SJCRH30 (cell line): ENCODE data around the gene TSPAN32. TPM values are rescaled to one million over a fixed set of nuclear protein-coding genes. Genes with fewer than 3 reads are reported as not detected.
"Not testable (repeated sequence)": the region's sequence is repeated elsewhere in the genome, so short reads cannot be mapped to it uniquely, and the experiment has no call there.

ENCODE experiments used
- DNase-seq, 2 experiments: peaks; one replicate each; pipeline ENCODE4 v3.0.0-alpha.2; 2015 to 2020
- H3K27ac ChIP-seq: fragments of 250-450 bp; sonication (Bioruptor Pico); 2 replicates; pipeline ENCODE4 v1.5.1; 2020; ENCODE audit warnings: mild to moderate bottlenecking, moderate library complexity
- H3K27me3 ChIP-seq: fragments of 250-450 bp; sonication (Bioruptor Pico); 2 replicates; pipeline ENCODE4 v1.5.1; 2020; ENCODE audit warnings: mild to moderate bottlenecking, moderate library complexity
- H3K36me3 ChIP-seq: fragments of 250-450 bp; sonication (Bioruptor Pico); 2 replicates; pipeline ENCODE4 v1.5.1; 2020; ENCODE audit warnings: mild to moderate bottlenecking, moderate library complexity
- H3K4me1 ChIP-seq: fragments of 250-450 bp; sonication (Bioruptor Pico); 2 replicates; pipeline ENCODE4 v1.5.1; 2020; ENCODE audit warnings: mild to moderate bottlenecking, moderate library complexity
- H3K4me3 ChIP-seq: fragments of 250-450 bp; sonication (Bioruptor Pico); 2 replicates; pipeline ENCODE4 v1.5.1; 2020; ENCODE audit warnings: mild to moderate bottlenecking, moderate library complexity
- H3K9me3 ChIP-seq: fragments of 250-450 bp; sonication (Bioruptor Pico); replicated peaks from 2 replicates; pipeline ENCODE4 v1.5.1; 2020; ENCODE audit warnings: mild to moderate bottlenecking, moderate library complexity
- total RNA-seq: library from RNA; depleted of rRNA; stranded (reverse); fragments of >200 nt; shearing (Covaris generic); gene quantifications from 2 replicates; pipeline ENCODE4 v1.2.3, GENCODE V29; 2014

Gene TSPAN32
- total RNA-seq, 1 experiment from 2014 or later: 0.57 TPM

GRCh38 chr11:2271327-2272227, 30.2 kb upstream of the TSPAN32 start:
- Histone ChIP-seq H3K4me1 (no peaks in the 10 kb centered on the region), H3K36me3 (no peaks in the 10 kb centered on the region), H3K4me3 (no peak overlapping the region), H3K9me3 (no peaks in the 10 kb centered on the region), H3K27me3 (peaks cover 4% of the 10 kb centered on the region; the same call in 1 of the 2 replicates), H3K27ac (no peak overlapping the region)
- DNase-seq: no peak

GRCh38 chr11:2272228-2272945, 29.4 kb upstream of the TSPAN32 start:
- DNase-seq: no peak
- no peaks in the 10 kb centered on the region for H3K36me3 ChIP-seq
- no peaks in the 10 kb centered on the region for H3K9me3 ChIP-seq
- no peaks in the 10 kb centered on the region for H3K4me1 ChIP-seq
- peaks cover 6% of the 10 kb centered on the region; the same call in 1 of the 2 replicates for H3K27me3 ChIP-seq
- no peak overlapping the region for H3K4me3 ChIP-seq
- H3K27ac ChIP-seq: no peak overlapping the region

GRCh38 chr11:2272946-2273280, 28.9 kb upstream of the TSPAN32 start:
- Histone ChIP-seq H3K36me3 (no peaks in the 10 kb centered on the region), H3K9me3 (no peaks in the 10 kb centered on the region), H3K27me3 (peaks cover 6% of the 10 kb centered on the region; the same call in 1 of the 2 replicates), H3K4me3 (no peak overlapping the region), H3K27ac (no peak overlapping the region), H3K4me1 (no peaks in the 10 kb centered on the region)
- DNase-seq: no peak

- Histone ChIP-seq H3K4me3 (no peak overlapping the region), H3K36me3 (no peaks in the 10 kb centered on the region), H3K4me1 (no peaks in the 10 kb centered on the region), H3K27ac (no peak overlapping the region), H3K9me3 (no peaks in the 10 kb centered on the region), H3K27me3 (peaks cover 6% of the 10 kb centered on the region; the same call in 1 of the 2 replicates)
- DNase-seq: no peak
Observed at GRCh38 chr11:2273311-2273710, 28.5 kb upstream of the TSPAN32 start.

GRCh38 chr11:2273771-2274170, 28.0 kb upstream of the TSPAN32 start:
- H3K9me3 ChIP-seq: no peaks in the 10 kb centered on the region
- no peak overlapping the region for H3K4me3 ChIP-seq
- no peak for DNase-seq
- H3K27me3 ChIP-seq: peaks cover 6% of the 10 kb centered on the region; the same call in 1 of the 2 replicates
- no peaks in the 10 kb centered on the region for H3K4me1 ChIP-seq
- H3K36me3 ChIP-seq: no peaks in the 10 kb centered on the region
- H3K27ac ChIP-seq: no peak overlapping the region

- Histone ChIP-seq H3K27ac (no peak overlapping the region), H3K27me3 (peaks cover 6% of the 10 kb centered on the region; the same call in 1 of the 2 replicates), H3K4me1 (no peaks in the 10 kb centered on the region), H3K9me3 (peaks cover 4% of the 10 kb centered on the region; the same call in 1 of the 2 replicates), H3K36me3 (no peaks in the 10 kb centered on the region), H3K4me3 (no peak overlapping the region)
- DNase-seq: no peak
Observed at GRCh38 chr11:2275334-2276279, 26.2 kb upstream of the TSPAN32 start.

GRCh38 chr11:2276280-2277007, 25.4 kb upstream of the TSPAN32 start:
- peaks cover 6% of the 10 kb centered on the region; the same call in 1 of the 2 replicates for H3K27me3 ChIP-seq
- peaks cover 4% of the 10 kb centered on the region; the same call in 1 of the 2 replicates for H3K9me3 ChIP-seq
- no peak overlapping the region for H3K4me3 ChIP-seq
- DNase-seq: no peak
- no peaks in the 10 kb centered on the region for H3K4me1 ChIP-seq
- H3K36me3 ChIP-seq: no peaks in the 10 kb centered on the region
- H3K27ac ChIP-seq: no peak overlapping the region

- peaks cover 6% of the 10 kb centered on the region; the same call in 1 of the 2 replicates for H3K27me3 ChIP-seq
- no peak overlapping the region for H3K4me3 ChIP-seq
- H3K36me3 ChIP-seq: no peaks in the 10 kb centered on the region
- no peak overlapping the region for H3K27ac ChIP-seq
- H3K9me3 ChIP-seq: peaks cover 4% of the 10 kb centered on the region; the same call in 1 of the 2 replicates
- H3K4me1 ChIP-seq: no peaks in the 10 kb centered on the region
- DNase-seq: no peak
Observed at GRCh38 chr11:2277008-2277346, 24.8 kb upstream of the TSPAN32 start.

GRCh38 chr11:2277933-2278523, 23.8 kb upstream of the TSPAN32 start:
- Histone ChIP-seq H3K4me1 (no peaks in the 10 kb centered on the region), H3K36me3 (no peaks in the 10 kb centered on the region), H3K4me3 (no peak overlapping the region), H3K27me3 (peaks cover 6% of the 10 kb centered on the region; the same call in 1 of the 2 replicates), H3K27ac (no peak overlapping the region), H3K9me3 (peaks cover 4% of the 10 kb centered on the region)
- DNase-seq: no peak

- no peak for DNase-seq
- H3K4me1 ChIP-seq: no peaks in the 10 kb centered on the region
- no peaks in the 10 kb centered on the region for H3K36me3 ChIP-seq
- peaks cover 7% of the 10 kb centered on the region for H3K9me3 ChIP-seq
- H3K4me3 ChIP-seq: no peak overlapping the region
- H3K27me3 ChIP-seq: peaks cover 6% of the 10 kb centered on the region; the same call in 1 of the 2 replicates
- no peak overlapping the region for H3K27ac ChIP-seq
Observed at GRCh38 chr11:2280208-2280607, 21.6 kb upstream of the TSPAN32 start.

GRCh38 chr11:2286350-2286749, 15.5 kb upstream of the TSPAN32 start:
- H3K27ac ChIP-seq, H3K36me3 ChIP-seq, H3K4me3 ChIP-seq, DNase-seq, H3K9me3 ChIP-seq, H3K4me1 ChIP-seq, H3K27me3 ChIP-seq: not testable (repeated sequence)

GRCh38 chr11:2287091-2287490, 14.7 kb upstream of the TSPAN32 start:
- peaks cover 3% of the 10 kb centered on the region; the same call in 1 of the 2 replicates for H3K9me3 ChIP-seq
- H3K4me1 ChIP-seq: no peaks in the 10 kb centered on the region
- H3K27me3 ChIP-seq: no peaks in the 10 kb centered on the region; the same call in 1 of the 2 replicates
- no peaks in the 10 kb centered on the region for H3K36me3 ChIP-seq
- DNase-seq: no peak
- H3K4me3 ChIP-seq: no peak overlapping the region
- H3K27ac ChIP-seq: no peak overlapping the region

GRCh38 chr11:2289350-2289749, 12.5 kb upstream of the TSPAN32 start:
- H3K9me3 ChIP-seq: no peaks in the 10 kb centered on the region
- H3K4me3 ChIP-seq: no peak overlapping the region
- no peak overlapping the region for H3K27ac ChIP-seq
- H3K4me1 ChIP-seq: no peaks in the 10 kb centered on the region
- no peak for DNase-seq
- H3K27me3 ChIP-seq: no peaks in the 10 kb centered on the region; the same call in 1 of the 2 replicates
- no peaks in the 10 kb centered on the region for H3K36me3 ChIP-seq
